GM12875 (cell line): Measurements from ENCODE around the gene EVX1.

Experiments used
- H3K4me3 ChIP-seq: one replicate; pipeline ENCODE4 v1.5.1; 2011; ENCODE audit warnings: low read depth, low read length, control low read depth
- TF ChIP-seq, protein P1 (sequence below): IDR thresholded peaks from 2 replicates; pipeline ENCODE4 v1.5.1; 2011; ENCODE audit warnings: low read depth, mild to moderate bottlenecking, control low read depth, inconsistent platforms, low read length, moderate library complexity, borderline replicate concordance; ENCODE audit not compliant: insufficient read depth

Gene EVX1

DNA sequence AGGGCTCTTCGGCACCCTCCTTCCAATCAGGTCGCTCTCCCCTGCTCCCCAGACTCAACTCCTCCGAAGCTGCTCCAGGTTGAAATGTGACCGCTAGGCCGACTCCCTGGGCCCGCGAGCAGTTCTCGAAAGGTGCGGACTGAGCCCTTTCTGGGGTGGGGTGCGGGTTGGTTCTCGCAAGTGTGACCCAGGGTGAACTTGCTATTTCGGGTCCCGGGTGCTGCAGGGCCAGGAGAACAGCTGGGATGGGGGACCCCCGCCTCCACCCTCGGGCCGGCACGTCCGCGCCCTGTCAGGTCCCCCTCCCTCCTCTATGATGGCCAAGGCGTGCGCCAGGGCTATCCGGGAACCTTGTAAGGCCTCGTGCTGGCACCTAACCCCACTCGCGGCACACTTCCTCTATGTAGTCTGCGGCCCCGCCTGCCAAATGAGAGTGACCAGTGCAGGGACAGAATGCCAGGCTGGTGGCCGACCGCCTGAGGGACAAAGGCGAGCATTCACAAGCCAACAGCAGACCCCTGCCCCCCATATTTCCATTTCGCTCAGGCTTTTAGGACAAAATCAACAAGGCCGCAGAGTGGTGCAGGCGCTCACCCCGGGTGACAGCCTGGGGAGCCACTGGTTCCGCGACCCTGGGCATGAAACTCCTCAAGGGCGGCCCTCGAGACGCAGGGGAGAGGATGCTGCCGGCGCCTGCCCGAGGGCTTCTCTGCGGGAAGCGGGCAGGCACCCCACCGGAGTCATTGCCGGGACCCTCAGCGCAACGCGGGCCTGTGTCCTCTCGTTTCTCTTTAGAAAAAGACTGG, 29.0 kb upstream of the EVX1 start:
- H3K4me3 ChIP-seq = no peak overlapping the region

DNA sequence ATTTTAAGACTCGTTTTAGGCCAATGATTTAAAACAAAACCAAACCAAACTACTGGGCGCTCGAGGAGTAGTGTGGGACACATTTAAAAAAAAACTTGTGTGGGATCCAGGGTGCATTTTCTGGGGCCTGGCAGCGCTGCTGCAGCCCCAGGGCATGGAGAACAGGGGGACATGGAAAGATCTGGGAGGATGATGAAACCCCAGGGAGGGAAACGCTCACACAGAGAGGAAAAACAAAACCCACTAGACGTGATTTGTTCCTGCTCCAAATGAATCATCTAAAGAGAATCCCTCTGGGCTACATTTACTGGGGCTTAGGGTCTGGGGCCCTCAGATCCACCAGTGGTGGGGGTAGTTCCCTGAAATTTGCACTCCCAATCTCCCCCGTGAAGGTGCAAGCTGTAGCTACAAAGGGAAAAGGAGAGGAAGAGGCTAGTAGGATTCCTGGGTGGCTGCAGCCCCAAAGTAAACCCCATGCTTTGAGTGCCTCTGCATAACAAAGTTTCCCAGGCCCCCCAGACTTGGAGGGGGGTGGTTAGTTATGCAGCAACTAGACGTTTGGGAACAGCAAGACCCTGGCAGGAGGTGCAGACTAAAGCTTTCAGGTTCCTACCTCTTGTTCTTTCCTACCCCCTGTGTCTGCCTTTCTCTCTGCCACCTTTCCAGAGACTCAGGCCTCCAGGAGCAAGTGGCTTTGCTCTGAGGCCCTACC, 28.2 kb upstream of the EVX1 start:
- no peak overlapping the region for H3K4me3 ChIP-seq
- TF ChIP-seq, protein P1, sequence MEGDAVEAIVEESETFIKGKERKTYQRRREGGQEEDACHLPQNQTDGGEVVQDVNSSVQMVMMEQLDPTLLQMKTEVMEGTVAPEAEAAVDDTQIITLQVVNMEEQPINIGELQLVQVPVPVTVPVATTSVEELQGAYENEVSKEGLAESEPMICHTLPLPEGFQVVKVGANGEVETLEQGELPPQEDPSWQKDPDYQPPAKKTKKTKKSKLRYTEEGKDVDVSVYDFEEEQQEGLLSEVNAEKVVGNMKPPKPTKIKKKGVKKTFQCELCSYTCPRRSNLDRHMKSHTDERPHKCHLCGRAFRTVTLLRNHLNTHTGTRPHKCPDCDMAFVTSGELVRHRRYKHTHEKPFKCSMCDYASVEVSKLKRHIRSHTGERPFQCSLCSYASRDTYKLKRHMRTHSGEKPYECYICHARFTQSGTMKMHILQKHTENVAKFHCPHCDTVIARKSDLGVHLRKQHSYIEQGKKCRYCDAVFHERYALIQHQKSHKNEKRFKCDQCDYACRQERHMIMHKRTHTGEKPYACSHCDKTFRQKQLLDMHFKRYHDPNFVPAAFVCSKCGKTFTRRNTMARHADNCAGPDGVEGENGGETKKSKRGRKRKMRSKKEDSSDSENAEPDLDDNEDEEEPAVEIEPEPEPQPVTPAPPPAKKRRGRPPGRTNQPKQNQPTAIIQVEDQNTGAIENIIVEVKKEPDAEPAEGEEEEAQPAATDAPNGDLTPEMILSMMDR = no peak

More for the DNA sequence above, 29.0 kb upstream of the EVX1 start:
- TF ChIP-seq, protein P1 = no peak

- H3K4me3 ChIP-seq = no peak overlapping the region
- TF ChIP-seq, protein P1 = no peak
Measured at GRCh38 chr7:27215356-27215755, 27.2 kb upstream of the EVX1 start.

GRCh38 chr7:27217951-27218350, 24.7 kb upstream of the EVX1 start:
- TF ChIP-seq, protein P1 = no peak
- H3K4me3 ChIP-seq = no peak overlapping the region

DNA sequence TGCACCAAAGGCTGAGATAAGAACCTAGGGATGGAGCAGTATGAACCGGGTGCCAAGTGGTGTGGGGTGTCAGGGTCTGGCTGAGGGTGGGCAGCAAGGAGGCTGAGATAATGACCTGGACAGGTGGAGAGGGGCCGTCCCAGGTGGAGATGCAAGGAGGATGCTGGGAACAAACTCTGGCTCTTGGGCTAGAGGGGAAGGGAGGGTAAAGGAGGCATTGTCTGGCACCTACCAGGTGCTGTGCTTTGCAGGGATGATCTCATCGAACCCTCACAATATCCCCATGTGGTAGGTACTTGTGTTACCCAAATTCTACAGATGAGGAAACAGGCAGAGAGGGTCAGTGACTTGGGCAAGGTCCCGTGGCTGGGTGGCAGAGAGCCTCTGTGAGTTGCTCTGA, 22.8 kb upstream of the EVX1 start:
- H3K4me3 ChIP-seq = no peak overlapping the region
- TF ChIP-seq, protein P1 = no peak

GRCh38 chr7:27220440-27220955, 22.1 kb upstream of the EVX1 start:
- H3K4me3 ChIP-seq = no peak overlapping the region
- TF ChIP-seq, protein P1 = no peak
